PC-3 (cell line): ENCODE results near the gene RNF166. TPM values are rescaled to one million over a fixed set of nuclear protein-coding genes. Genes with fewer than 3 reads are reported as not detected.

Source experiments
- ATAC-seq: fragments of 200-7000 bp; cut with Tn5 transposase; 2 replicates; pipeline ENCODE4 v1.9.1; 2020; ENCODE audit warnings: mild to moderate bottlenecking, moderate library complexity
- BruUV-seq: library from RNA; stranded (reverse); fragments of 400-500 nt; replicated peaks from 2 replicates; lab custom pipeline; 2021; lab: Mats Ljungman, UMichigan
- CTCF ChIA-PET: fragments of 300-600 bp; sonication (Branson Sonifier 250); formaldehyde crosslinking; loops from one replicate; lab custom pipeline; 2022; ENCODE audit warnings: antibody characterized with exemption; lab: Charles Lee
- POLR2A ChIA-PET: fragments of 300-600 bp; sonication (Branson Sonifier 250); formaldehyde crosslinking; loops from one replicate; lab custom pipeline; 2022; ENCODE audit warnings: antibody characterized with exemption; ENCODE audit not compliant: unreplicated experiment; lab: Charles Lee
- DNase-seq: peaks from one replicate; pipeline ENCODE4 v3.0.0-alpha.2; 2015
- H2AFZ ChIP-seq: fragments of 300-600 bp; sonication (generic); 2 replicates; pipeline ENCODE4 v1.6.0; 2016; ENCODE audit warnings: antibody characterized with exemption, low read length
- H3F3A ChIP-seq: fragments of 300-600 bp; sonication (generic); one replicate; pipeline ENCODE4 v1.6.0; 2017; ENCODE audit warnings: antibody characterized with exemption, low read length, control low read depth, mild to moderate bottlenecking; ENCODE audit not compliant: unreplicated experiment
- H3K27ac ChIP-seq: fragments of 300-600 bp; sonication (generic); 2 replicates; pipeline ENCODE4 v1.5.1; 2016; ENCODE audit warnings: mild to moderate bottlenecking, low read length
- H3K27me3 ChIP-seq: fragments of 300-600 bp; sonication (generic); 2 replicates; pipeline ENCODE4 v1.6.1; 2016; ENCODE audit warnings: low read length, mixed read lengths
- H3K36me3 ChIP-seq: fragments of 300-600 bp; sonication (generic); 2 replicates; pipeline ENCODE4 v1.6.1; 2016; ENCODE audit warnings: low read depth, mixed run types, low read length, mixed read lengths
- H3K4me1 ChIP-seq: fragments of 300-600 bp; sonication (generic); 2 replicates; pipeline ENCODE4 v1.5.1; 2016; ENCODE audit warnings: low read length; ENCODE audit not compliant: insufficient read depth
- H3K4me2 ChIP-seq: fragments of 300-600 bp; sonication (generic); 2 replicates; pipeline ENCODE4 v1.6.0; 2016; ENCODE audit warnings: low read length
- H3K4me3 ChIP-seq: fragments of 300-600 bp; sonication (generic); 2 replicates; pipeline ENCODE4 v1.5.1; 2016; ENCODE audit warnings: mild to moderate bottlenecking, low read length, mixed read lengths
- H3K79me2 ChIP-seq: fragments of 300-600 bp; sonication (generic); 2 replicates; pipeline ENCODE4 v1.6.1; 2017; ENCODE audit warnings: low read length, mixed read lengths
- H3K9ac ChIP-seq: fragments of 300-600 bp; sonication (generic); 2 replicates; pipeline ENCODE4 v1.6.0; 2016; ENCODE audit warnings: mild to moderate bottlenecking, low read length
- H3K9me2 ChIP-seq: fragments of 300-600 bp; sonication (generic); replicated peaks from 2 replicates; pipeline ENCODE4 v1.6.1; 2016; ENCODE audit warnings: mixed run types, low read length, mixed read lengths
- H3K9me3 ChIP-seq: fragments of 300-600 bp; sonication (generic); 2 replicates; pipeline ENCODE4 v1.6.1; 2016; ENCODE audit warnings: low read length, mixed read lengths
- H4K20me1 ChIP-seq: fragments of 300-600 bp; sonication (generic); 2 replicates; pipeline ENCODE4 v1.6.1; 2016; ENCODE audit warnings: low read length, mixed read lengths
- CTCF ChIP-seq: fragments of 300-600 bp; sonication (generic); conservative IDR thresholded peaks from 2 replicates; pipeline ENCODE4 v1.5.1; 2017; ENCODE audit warnings: antibody characterized with exemption, low read depth, mild to moderate bottlenecking, low read length
- EZH2 ChIP-seq: fragments of 300-600 bp; sonication (generic); IDR thresholded peaks from one replicate; pipeline ENCODE4 v1.6.1; 2017; ENCODE audit warnings: antibody characterized with exemption, mild to moderate bottlenecking, low read length; ENCODE audit not compliant: unreplicated experiment
- EZH2phosphoT487 ChIP-seq: fragments of 300-600 bp; sonication (generic); IDR thresholded peaks from 2 replicates; pipeline ENCODE4 v1.6.1; 2018; ENCODE audit warnings: mild to moderate bottlenecking, antibody characterized with exemption, low read length, borderline replicate concordance
- intact Hi-C: fragments of 100-400 bp; cut with micrococcal nuclease; formaldehyde crosslinking; loops from 2 replicates; pipeline ENCODE4 v1.9.0; 2023
- total RNA-seq: library from RNA; depleted of rRNA; stranded (reverse); fragments of >200 nt; gene quantifications from 2 replicates; pipeline ENCODE4 v1.2.3, GENCODE V29; 2014

RNF166 gene
- total RNA-seq, 1 experiment from 2014 or later = 28.8 TPM

GRCh38 chr16:88650749-88651275 lies 55.4 kb downstream of the RNF166 start, which contains the start of gene CYBA:
TSS of gene CYBA (minus strand) at chr16:88651053. CDS start at chr16:88651013, 40 bp downstream.
- POLR2A ChIA-PET = no interaction called here
- Histone ChIP-seq H4K20me1 (no peaks in the 10 kb centered on the region), H3K79me2 (no peaks in the 10 kb centered on the region), H3K27ac (no peak within 1 kb of the TSS), H3K9me3 (no peaks in the 10 kb centered on the region), H3K9ac (no peak within 1 kb of the TSS), H3K27me3 (no peaks in the 10 kb centered on the region), H3K4me1 (no peaks in the 10 kb centered on the region), H2AFZ (no peak within 1 kb of the TSS), H3K9me2 (no peaks in the 10 kb centered on the region), H3K4me3 (no peak within 1 kb of the TSS), H3F3A (no peaks in the 10 kb centered on the region), H3K36me3 (no peaks in the 10 kb centered on the region), H3K4me2 (no peak within 1 kb of the TSS)
- TF ChIP-seq EZH2phosphoT487 (no peak), EZH2 (no peak), CTCF (no peak)
- intact Hi-C loops = no loop called here
- no TSS peak for BruUV-seq
- DNase-seq (no peak), ATAC-seq (no peak)
- CTCF ChIA-PET = no interaction called here

GRCh38 chr16:88649924-88650748 lies 56.1 kb downstream of the RNF166 start:
- H3K9me2 ChIP-seq = no peaks in the 10 kb centered on the region
- intact Hi-C loops = no loop called here
- no peak overlapping the region for H3K27ac ChIP-seq
- H2AFZ ChIP-seq = no peak overlapping the region
- no peaks in the 10 kb centered on the region for H3K36me3 ChIP-seq
- no peak overlapping the region for H3K9ac ChIP-seq
- TF ChIP-seq CTCF = no peak
- no peak for TF ChIP-seq EZH2
- TF ChIP-seq EZH2phosphoT487 = no peak
- no peak overlapping the region for H3K4me3 ChIP-seq
- no TSS peak for BruUV-seq
- DNase-seq = no peak
- H3K79me2 ChIP-seq = no peaks in the 10 kb centered on the region
- H3K4me1 ChIP-seq = no peaks in the 10 kb centered on the region
- no peaks in the 10 kb centered on the region for H3F3A ChIP-seq
- H3K4me2 ChIP-seq = no peak overlapping the region
- ATAC-seq = no peak
- ChIA-PET POLR2A (no interaction called here), CTCF (no interaction called here)
- H3K27me3 ChIP-seq = no peaks in the 10 kb centered on the region
- no peaks in the 10 kb centered on the region for H3K9me3 ChIP-seq
- no peaks in the 10 kb centered on the region for H4K20me1 ChIP-seq
